NCI-H460 (cell line): ENCODE results near the gene NCOA5. TPM values are rescaled to one million over a fixed set of nuclear protein-coding genes. Genes with fewer than 3 reads are reported as not detected.

Experiments used
- DNase-seq: peaks from one replicate; pipeline ENCODE4 v3.0.0-alpha.2; 2016; ENCODE audit warnings: low read depth; ENCODE audit errors: extremely low read depth
- total RNA-seq: library from RNA; depleted of rRNA; stranded (reverse); fragments of >200 nt; shearing (Covaris generic); gene quantifications from 2 replicates; pipeline ENCODE4 v1.2.3, GENCODE V29; 2014; rRNA removed

NCOA5 gene
- total RNA-seq, 1 experiment from 2014 or later = 19.1 TPM

GRCh38 chr20:46021361-46022359 lies 68.1 kb downstream of the NCOA5 start:
- no peak for DNase-seq

GRCh38 chr20:46020555-46020954 lies 69.2 kb downstream of the NCOA5 start:
- no peak for DNase-seq

- no peak for DNase-seq
Observed at GRCh38 chr20:46018611-46019010, 71.2 kb downstream of the NCOA5 start.

DNA sequence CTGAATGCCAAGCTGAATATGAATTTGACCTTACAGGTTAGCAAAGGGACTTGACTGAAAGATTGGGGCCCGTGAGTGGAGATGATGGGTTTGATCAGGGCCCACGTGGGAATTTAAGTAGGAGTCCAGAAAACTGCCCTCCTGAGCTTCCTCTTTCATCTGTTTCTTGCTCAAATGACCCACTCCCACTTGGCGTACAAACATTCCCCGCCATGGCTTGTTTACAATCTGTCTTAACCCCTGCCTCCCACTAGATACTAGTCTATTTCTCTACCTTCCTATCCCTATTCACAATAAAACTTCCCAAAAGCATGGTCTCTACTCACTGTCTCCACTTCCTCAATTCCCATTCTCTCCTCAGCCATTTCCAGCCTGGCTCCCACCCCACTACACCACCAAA lies 71.7 kb downstream of the NCOA5 start:
- no peak for DNase-seq

DNA sequence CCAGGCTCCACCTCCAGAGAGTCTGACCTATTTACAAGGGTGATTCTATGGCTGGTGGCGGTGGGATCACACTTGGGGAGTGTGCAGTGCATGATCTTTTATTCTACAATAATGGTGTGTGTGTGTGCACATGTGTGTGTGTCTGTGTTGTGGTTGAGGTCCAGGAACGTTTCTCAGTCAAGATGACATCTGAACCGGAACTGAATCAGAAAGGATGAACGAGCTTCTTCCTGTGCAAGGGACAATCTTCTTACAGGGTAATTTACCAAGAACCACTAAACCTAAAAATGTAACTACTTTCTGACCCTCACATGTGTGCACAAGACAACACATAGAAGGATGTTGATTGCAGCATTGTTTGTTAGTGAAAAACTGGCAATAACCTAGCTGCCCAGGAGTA lies 72.5 kb downstream of the NCOA5 start:
- DNase-seq = no peak

DNA sequence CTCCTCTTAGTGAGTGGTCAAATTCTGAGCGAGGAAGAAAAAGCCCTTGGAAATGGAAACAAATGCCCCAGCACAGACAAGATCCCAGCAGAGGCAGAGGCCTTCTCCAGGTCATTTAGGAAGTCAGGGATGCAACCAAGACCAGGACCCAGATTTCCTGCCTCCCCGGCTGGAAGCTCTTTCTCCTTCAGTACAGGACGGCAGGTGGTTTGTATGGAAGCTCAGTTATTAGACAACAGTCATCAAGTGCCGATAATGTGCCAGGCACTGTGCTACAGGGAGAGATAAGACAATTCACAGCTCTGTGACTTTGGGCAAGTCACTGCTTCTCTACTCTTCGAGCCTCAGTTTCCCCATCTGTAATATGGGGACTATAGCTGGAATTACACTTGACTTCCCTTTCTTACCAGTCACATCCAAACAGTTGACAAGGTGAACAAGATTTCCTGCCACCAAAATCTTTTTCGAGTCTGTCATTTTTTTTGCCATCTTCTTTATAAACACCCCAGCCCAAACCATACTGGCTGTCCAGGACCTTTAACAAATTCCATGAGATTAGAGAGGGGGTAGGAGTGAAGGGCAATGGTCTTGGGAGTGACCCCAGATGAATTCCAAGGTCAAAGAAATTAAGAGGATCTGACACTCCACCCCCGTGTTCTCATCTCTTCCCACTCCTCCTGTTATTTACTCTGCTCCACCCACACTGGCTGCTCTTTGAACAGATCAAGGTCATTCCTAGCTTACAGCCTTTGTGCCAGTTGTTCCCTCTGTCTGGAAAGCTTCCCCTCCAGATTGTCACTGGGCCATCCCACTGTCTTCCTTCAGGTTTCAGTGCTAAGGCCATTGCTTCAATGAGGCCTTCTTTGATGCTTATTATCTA lies 75.0 kb downstream of the NCOA5 start:
- no peak for DNase-seq

DNA sequence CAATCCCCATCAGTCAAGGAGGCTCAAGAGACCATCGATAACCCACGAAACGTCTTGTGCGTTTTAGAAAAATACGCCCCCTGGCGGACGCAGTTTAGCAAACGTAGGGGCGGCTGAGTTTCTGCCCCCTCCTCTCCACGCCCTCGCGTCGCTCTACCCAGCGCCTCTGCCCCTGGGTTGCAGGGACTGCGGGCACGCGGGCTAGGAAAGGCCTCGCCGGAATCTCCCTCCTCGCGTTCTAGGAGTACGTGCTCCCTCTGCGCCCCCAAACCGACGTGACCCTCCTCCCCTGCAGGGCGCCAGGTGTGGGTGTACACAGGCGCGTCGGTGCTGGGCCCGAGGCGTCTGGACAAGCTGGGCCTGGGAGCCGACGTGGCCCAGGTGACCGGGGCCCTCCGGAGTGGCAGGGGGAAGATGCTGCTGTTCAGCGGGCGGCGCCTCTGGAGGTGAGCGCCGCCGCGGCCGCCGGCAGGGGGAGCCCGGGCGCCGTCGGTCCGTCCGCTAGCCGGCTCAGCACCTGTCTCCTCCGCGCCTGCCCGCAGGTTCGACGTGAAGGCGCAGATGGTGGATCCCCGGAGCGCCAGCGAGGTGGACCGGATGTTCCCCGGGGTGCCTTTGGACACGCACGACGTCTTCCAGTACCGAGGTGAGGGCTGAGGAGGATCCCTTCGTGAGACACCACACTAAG lies 75.8 kb downstream of the NCOA5 start:
- peak; percentile 43 for DNase-seq

DNA sequence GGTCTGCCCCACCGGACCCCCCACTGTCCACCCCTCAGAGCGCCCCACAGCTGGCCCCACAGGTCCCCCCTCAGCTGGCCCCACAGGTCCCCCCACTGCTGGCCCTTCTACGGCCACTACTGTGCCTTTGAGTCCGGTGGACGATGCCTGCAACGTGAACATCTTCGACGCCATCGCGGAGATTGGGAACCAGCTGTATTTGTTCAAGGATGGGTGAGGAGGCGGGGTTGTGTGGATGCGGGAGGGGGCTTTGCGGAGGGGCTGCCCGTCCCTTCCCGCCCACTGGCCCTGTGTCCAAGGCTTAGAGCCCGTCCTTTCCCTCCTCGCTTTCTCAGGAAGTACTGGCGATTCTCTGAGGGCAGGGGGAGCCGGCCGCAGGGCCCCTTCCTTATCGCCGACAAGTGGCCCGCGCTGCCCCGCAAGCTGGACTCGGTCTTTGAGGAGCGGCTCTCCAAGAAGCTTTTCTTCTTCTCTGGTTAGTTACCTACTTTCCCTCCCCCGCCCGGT lies 76.4 kb downstream of the NCOA5 start:
- no peak for DNase-seq

GRCh38 chr20:46012921-46013320 lies 76.8 kb downstream of the NCOA5 start:
- no peak for DNase-seq

- peak; percentile 57 for DNase-seq
Observed at GRCh38 chr20:46011631-46012482, 77.9 kb downstream of the NCOA5 start.

Other genes starting within 250 kb of the NCOA5 start
- gene ACOT8, start 232.6 kb downstream of the NCOA5 start, total RNA-seq = 21.1 and 21.6 TPM in 2 replicates
- gene ZSWIM3, start 232.3 kb downstream of the NCOA5 start, total RNA-seq = 1.6 TPM in 2 replicates
- gene ZSWIM1, start 208.7 kb downstream of the NCOA5 start, total RNA-seq = 11.2 and 11.4 TPM in 2 replicates
- 0.75 TPM in 1 of 2 replicates, not detected in the other for gene SPATA25, start 202.3 kb downstream of the NCOA5 start, total RNA-seq
- gene NEURL2, start 198.8 kb downstream of the NCOA5 start, total RNA-seq = 1.4 and 1.5 TPM in 2 replicates
- gene CTSA, start 198.6 kb downstream of the NCOA5 start, total RNA-seq = 80.3 and 81.6 TPM in 2 replicates
- 116 and 122 TPM in 2 replicates for gene PLTP, start 177.8 kb downstream of the NCOA5 start, total RNA-seq
- gene PCIF1, start 155.3 kb downstream of the NCOA5 start, total RNA-seq = 10.7 and 13.2 TPM in 2 replicates
- gene ZNF335, start 117.8 kb downstream of the NCOA5 start, total RNA-seq = 13.8 and 16.3 TPM in 2 replicates
- not detected in 2 replicates for gene MMP9, start 81.1 kb downstream of the NCOA5 start, total RNA-seq
- gene SLC12A5, start 60.7 kb downstream of the NCOA5 start, total RNA-seq = not detected in 2 replicates
- gene CD40, start 28.4 kb upstream of the NCOA5 start, total RNA-seq = 4.2 and 4.7 TPM in 2 replicates
- gene CDH22, start 218.5 kb upstream of the NCOA5 start, total RNA-seq = not detected in 2 replicates